GM10266 (cell line): ENCODE data around the gene RAPH1.

ENCODE experiments used
- DNase-seq: peaks from one replicate; pipeline ENCODE4 v3.0.0; 2012; ENCODE audit errors: extremely low spot score
- CTCF ChIP-seq: IDR thresholded peaks from 2 replicates; pipeline ENCODE4 v1.5.1; 2012; ENCODE audit warnings: mild to moderate bottlenecking, low read depth; ENCODE audit not compliant: control insufficient read depth, insufficient read depth; ENCODE audit errors: missing control alignments

RAPH1 gene

GRCh38 chr2:203344667-203345066 lies 190.4 kb downstream of the RAPH1 start:
- DNase-seq: no peak
- no peak for TF ChIP-seq CTCF
